ENCODE results near the gene MRPL42. TPM values are rescaled to one million over a fixed set of nuclear protein-coding genes. Genes with fewer than 3 reads are reported as not detected.
"Not testable (repeated sequence)": the region's sequence is repeated elsewhere in the genome, so short reads cannot be mapped to it uniquely, and the experiment has no call there.

MRPL42 gene
- polyA plus RNA-seq, 2 donors: 24.6 to 33.4 TPM

DNA sequence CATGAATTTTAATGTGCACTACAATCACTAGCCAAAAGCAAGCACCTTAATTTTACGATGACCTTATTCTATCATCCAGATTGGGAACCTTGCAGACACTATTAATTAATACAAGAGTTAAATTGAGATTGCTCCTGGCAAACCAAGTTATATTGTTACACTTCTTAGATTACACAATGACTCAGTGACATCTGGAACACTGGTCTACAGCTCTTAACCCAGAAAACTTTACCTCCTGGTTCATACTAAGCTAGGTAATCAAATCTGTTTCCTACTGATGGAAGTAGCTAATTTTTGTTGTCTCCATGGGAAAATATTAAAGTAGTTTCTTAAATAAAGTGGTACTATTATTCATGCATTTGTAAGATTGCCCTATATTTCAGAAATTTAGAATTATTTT lies 25.5 kb downstream of the MRPL42 start:
- WGBS, 2 donors: no CpG with 5 or more reads among the region's 1 CpG
- not testable (repeated sequence) for H3K4me3 ChIP-seq (ENCODE audit: low read depth in 1 of 2, low read length in 2 of 2); H3K36me3 ChIP-seq (ENCODE audit: control insufficient read depth in 2 of 2, insufficient read depth in 2 of 2, low read length in 1 of 2); H3K27ac ChIP-seq (ENCODE audit: low read depth in 2 of 2, low read length in 1 of 2); H3K4me1 ChIP-seq (ENCODE audit: control insufficient read depth in 2 of 2, insufficient read depth in 2 of 2, low read length in 1 of 2); H3K27me3 ChIP-seq (ENCODE audit: control insufficient read depth in 1 of 2, insufficient read depth in 2 of 2, low read length in 2 of 2); H3K9me3 ChIP-seq (ENCODE audit: control insufficient read depth in 2 of 2, insufficient read depth in 1 of 2, low read depth in 1 of 2, low read length in 1 of 2)

GRCh38 chr12:93494096-93494495 lies 26.8 kb downstream of the MRPL42 start:
- Histone ChIP-seq H3K9me3 (ENCODE audit: control insufficient read depth in 2 of 2, insufficient read depth in 1 of 2, low read depth in 1 of 2, low read length in 1 of 2) (no peaks in the 10 kb centered on the region), H3K27ac (ENCODE audit: low read depth in 2 of 2, low read length in 1 of 2) (no peak overlapping the region), H3K36me3 (ENCODE audit: control insufficient read depth in 2 of 2, insufficient read depth in 2 of 2, low read length in 1 of 2) (peaks cover 3% of the 10 kb centered on the region in 2 donors), H3K4me1 (ENCODE audit: control insufficient read depth in 2 of 2, insufficient read depth in 2 of 2, low read length in 1 of 2) (no peaks in the 10 kb centered on the region), H3K4me3 (ENCODE audit: low read depth in 1 of 2, low read length in 2 of 2) (no peak overlapping the region), H3K27me3 (ENCODE audit: control insufficient read depth in 1 of 2, insufficient read depth in 2 of 2, low read length in 2 of 2) (no peaks in the 10 kb centered on the region)
- 95 to 96% methylated on average over 3 of the region's 3 CpGs for WGBS, 2 donors

DNA sequence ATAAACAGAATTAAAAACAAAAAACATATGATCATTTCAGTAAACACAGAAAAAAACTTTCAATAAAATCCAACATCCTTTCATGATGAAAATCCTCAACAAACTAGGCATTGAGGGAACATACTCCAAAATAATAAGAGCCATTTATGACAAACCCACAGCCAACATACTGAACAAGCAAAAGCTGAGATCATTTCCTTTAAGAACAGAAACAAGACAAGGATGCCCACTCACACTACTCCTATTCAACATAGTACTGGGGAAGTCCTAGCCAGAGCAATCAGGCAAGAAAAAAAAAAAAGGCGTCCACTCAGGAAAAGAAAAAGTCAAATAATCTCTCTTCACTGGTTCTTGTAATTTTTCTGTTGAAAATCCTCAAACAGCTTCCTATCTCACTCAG lies 30.1 kb downstream of the MRPL42 start:
- H3K4me1 ChIP-seq (ENCODE audit: control insufficient read depth in 2 of 2, insufficient read depth in 2 of 2, low read length in 1 of 2): no peaks in the 10 kb centered on the region
- peaks cover 0 to 3% of the 10 kb centered on the region in 2 donors for H3K36me3 ChIP-seq (ENCODE audit: control insufficient read depth in 2 of 2, insufficient read depth in 2 of 2, low read length in 1 of 2)
- no peak overlapping the region for H3K27ac ChIP-seq (ENCODE audit: low read depth in 2 of 2, low read length in 1 of 2)
- no peaks in the 10 kb centered on the region for H3K9me3 ChIP-seq (ENCODE audit: control insufficient read depth in 2 of 2, insufficient read depth in 1 of 2, low read depth in 1 of 2, low read length in 1 of 2)
- 96 to 100% methylated on average over 1 of the region's 1 CpG for WGBS, 2 donors
- H3K4me3 ChIP-seq (ENCODE audit: low read depth in 1 of 2, low read length in 2 of 2): no peak overlapping the region
- H3K27me3 ChIP-seq (ENCODE audit: control insufficient read depth in 1 of 2, insufficient read depth in 2 of 2, low read length in 2 of 2): no peaks in the 10 kb centered on the region

- not testable (repeated sequence) for H3K4me3 ChIP-seq (ENCODE audit: low read depth in 1 of 2, low read length in 2 of 2); H3K27ac ChIP-seq (ENCODE audit: low read depth in 2 of 2, low read length in 1 of 2); H3K36me3 ChIP-seq (ENCODE audit: control insufficient read depth in 2 of 2, insufficient read depth in 2 of 2, low read length in 1 of 2); H3K9me3 ChIP-seq (ENCODE audit: control insufficient read depth in 2 of 2, insufficient read depth in 1 of 2, low read depth in 1 of 2, low read length in 1 of 2); H3K27me3 ChIP-seq (ENCODE audit: control insufficient read depth in 1 of 2, insufficient read depth in 2 of 2, low read length in 2 of 2); H3K4me1 ChIP-seq (ENCODE audit: control insufficient read depth in 2 of 2, insufficient read depth in 2 of 2, low read length in 1 of 2)
- no CpG with 5 or more reads among the region's 1 CpG for WGBS, 2 donors
Measured at GRCh38 chr12:93498813-93499212, 31.5 kb downstream of the MRPL42 start.

DNA sequence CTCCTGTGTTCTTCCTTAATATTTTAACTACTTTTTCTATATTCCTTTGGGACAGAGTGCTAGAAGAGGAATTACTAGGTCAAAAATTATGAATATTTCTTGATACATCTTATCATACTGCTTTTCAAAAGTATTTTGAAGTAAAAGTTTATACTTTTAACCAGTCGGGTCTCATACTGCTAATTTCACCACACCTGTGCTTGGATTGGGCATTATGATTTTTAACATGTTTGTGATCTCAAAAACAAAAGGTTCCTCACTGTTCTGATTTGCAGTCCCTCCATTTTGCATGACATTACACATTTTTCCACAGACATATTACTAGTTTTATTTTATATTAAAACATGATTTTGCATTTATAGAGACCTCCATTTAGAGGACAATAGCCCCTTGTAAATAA lies 32.9 kb downstream of the MRPL42 start:
- Histone ChIP-seq H3K27me3 (ENCODE audit: control insufficient read depth in 1 of 2, insufficient read depth in 2 of 2, low read length in 2 of 2) (no peaks in the 10 kb centered on the region), H3K4me3 (ENCODE audit: low read depth in 1 of 2, low read length in 2 of 2) (no peak overlapping the region), H3K36me3 (ENCODE audit: control insufficient read depth in 2 of 2, insufficient read depth in 2 of 2, low read length in 1 of 2) (no peaks in the 10 kb centered on the region), H3K9me3 (ENCODE audit: control insufficient read depth in 2 of 2, insufficient read depth in 1 of 2, low read depth in 1 of 2, low read length in 1 of 2) (no peaks in the 10 kb centered on the region), H3K4me1 (ENCODE audit: control insufficient read depth in 2 of 2, insufficient read depth in 2 of 2, low read length in 1 of 2) (no peaks in the 10 kb centered on the region), H3K27ac (ENCODE audit: low read depth in 2 of 2, low read length in 1 of 2) (no peak overlapping the region)
- 95 to 96% methylated on average over 1 of the region's 1 CpG for WGBS, 2 donors

DNA sequence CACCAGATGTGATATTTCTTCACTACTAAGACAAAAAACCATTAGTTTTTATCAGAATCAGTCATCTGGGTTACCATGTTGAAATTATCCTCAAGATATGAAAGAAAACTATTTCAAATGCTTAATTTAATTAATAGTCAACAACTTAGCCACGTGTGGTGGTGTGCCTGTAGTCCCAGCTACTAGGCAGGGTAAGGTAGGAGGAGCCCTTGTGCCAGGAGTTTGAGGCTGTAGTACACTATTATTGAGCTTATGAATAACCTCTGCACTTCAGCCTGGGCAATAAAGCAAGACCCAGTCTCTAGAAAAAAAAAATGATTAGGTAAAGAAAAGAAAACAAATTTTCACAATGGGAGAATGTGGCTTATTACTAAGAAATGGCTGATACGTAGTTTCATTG lies 33.4 kb downstream of the MRPL42 start:
- Histone ChIP-seq H3K27me3 (ENCODE audit: control insufficient read depth in 1 of 2, insufficient read depth in 2 of 2, low read length in 2 of 2) (no peaks in the 10 kb centered on the region), H3K4me1 (ENCODE audit: control insufficient read depth in 2 of 2, insufficient read depth in 2 of 2, low read length in 1 of 2) (no peaks in the 10 kb centered on the region), H3K9me3 (ENCODE audit: control insufficient read depth in 2 of 2, insufficient read depth in 1 of 2, low read depth in 1 of 2, low read length in 1 of 2) (no peaks in the 10 kb centered on the region), H3K36me3 (ENCODE audit: control insufficient read depth in 2 of 2, insufficient read depth in 2 of 2, low read length in 1 of 2) (no peaks in the 10 kb centered on the region), H3K27ac (ENCODE audit: low read depth in 2 of 2, low read length in 1 of 2) (no peak overlapping the region), H3K4me3 (ENCODE audit: low read depth in 1 of 2, low read length in 2 of 2) (no peak overlapping the region)
- 65 to 70% methylated on average over 2 of the region's 2 CpGs for WGBS, 2 donors

- Histone ChIP-seq H3K9me3 (ENCODE audit: control insufficient read depth in 2 of 2, insufficient read depth in 1 of 2, low read depth in 1 of 2, low read length in 1 of 2) (no peaks in the 10 kb centered on the region), H3K4me1 (ENCODE audit: control insufficient read depth in 2 of 2, insufficient read depth in 2 of 2, low read length in 1 of 2) (no peaks in the 10 kb centered on the region), H3K27me3 (ENCODE audit: control insufficient read depth in 1 of 2, insufficient read depth in 2 of 2, low read length in 2 of 2) (no peaks in the 10 kb centered on the region), H3K36me3 (ENCODE audit: control insufficient read depth in 2 of 2, insufficient read depth in 2 of 2, low read length in 1 of 2) (no peaks in the 10 kb centered on the region), H3K4me3 (ENCODE audit: low read depth in 1 of 2, low read length in 2 of 2) (no peak overlapping the region), H3K27ac (ENCODE audit: low read depth in 2 of 2, low read length in 1 of 2) (no peak overlapping the region)
- WGBS, 2 donors: 73 to 75% methylated on average over 11 of the region's 11 CpGs
Measured at GRCh38 chr12:93502802-93503623, 35.7 kb downstream of the MRPL42 start.

GRCh38 chr12:93507165-93507564 lies 39.9 kb downstream of the MRPL42 start:
- no peak overlapping the region for H3K4me3 ChIP-seq (ENCODE audit: low read depth in 1 of 2, low read length in 2 of 2)
- H3K4me1 ChIP-seq (ENCODE audit: control insufficient read depth in 2 of 2, insufficient read depth in 2 of 2, low read length in 1 of 2): no peaks in the 10 kb centered on the region
- no peak overlapping the region for H3K27ac ChIP-seq (ENCODE audit: low read depth in 2 of 2, low read length in 1 of 2)
- H3K36me3 ChIP-seq (ENCODE audit: control insufficient read depth in 2 of 2, insufficient read depth in 2 of 2, low read length in 1 of 2): no peaks in the 10 kb centered on the region
- no peaks in the 10 kb centered on the region for H3K27me3 ChIP-seq (ENCODE audit: control insufficient read depth in 1 of 2, insufficient read depth in 2 of 2, low read length in 2 of 2)
- no peaks in the 10 kb centered on the region for H3K9me3 ChIP-seq (ENCODE audit: control insufficient read depth in 2 of 2, insufficient read depth in 1 of 2, low read depth in 1 of 2, low read length in 1 of 2)

- H3K4me3 ChIP-seq (ENCODE audit: low read depth in 1 of 2, low read length in 2 of 2): no peak overlapping the region
- no peaks in the 10 kb centered on the region for H3K27me3 ChIP-seq (ENCODE audit: control insufficient read depth in 1 of 2, insufficient read depth in 2 of 2, low read length in 2 of 2)
- H3K9me3 ChIP-seq (ENCODE audit: control insufficient read depth in 2 of 2, insufficient read depth in 1 of 2, low read depth in 1 of 2, low read length in 1 of 2): no peaks in the 10 kb centered on the region
- H3K4me1 ChIP-seq (ENCODE audit: control insufficient read depth in 2 of 2, insufficient read depth in 2 of 2, low read length in 1 of 2): no peaks in the 10 kb centered on the region
- no peak overlapping the region for H3K27ac ChIP-seq (ENCODE audit: low read depth in 2 of 2, low read length in 1 of 2)
- no peaks in the 10 kb centered on the region for H3K36me3 ChIP-seq (ENCODE audit: control insufficient read depth in 2 of 2, insufficient read depth in 2 of 2, low read length in 1 of 2)
- 89 to 94% methylated on average over 1 of the region's 1 CpG for WGBS, 2 donors
Measured at GRCh38 chr12:93509506-93509905, 42.2 kb downstream of the MRPL42 start.

DNA sequence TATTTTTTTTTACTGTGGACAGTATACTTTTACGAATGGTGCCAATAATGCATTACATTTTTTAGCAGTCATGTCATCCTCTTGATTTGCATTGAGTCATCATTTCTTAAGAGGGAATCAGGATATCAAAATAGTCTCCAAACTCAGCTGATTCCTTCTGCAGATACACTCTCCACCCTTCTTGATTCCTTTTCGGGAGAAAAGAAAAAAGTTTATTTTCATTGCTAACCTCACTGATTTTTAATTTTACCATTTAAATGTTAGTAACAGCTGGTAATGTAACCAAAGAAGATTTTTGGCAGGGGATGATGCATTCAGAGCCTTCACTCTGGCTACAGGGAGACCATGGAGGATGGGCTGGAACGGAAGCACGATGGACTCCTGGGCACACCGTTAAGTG lies 47.5 kb downstream of the MRPL42 start:
- Histone ChIP-seq H3K36me3 (ENCODE audit: control insufficient read depth in 2 of 2, insufficient read depth in 2 of 2, low read length in 1 of 2) (no peaks in the 10 kb centered on the region), H3K4me1 (ENCODE audit: control insufficient read depth in 2 of 2, insufficient read depth in 2 of 2, low read length in 1 of 2) (no peaks in the 10 kb centered on the region), H3K4me3 (ENCODE audit: low read depth in 1 of 2, low read length in 2 of 2) (no peak overlapping the region), H3K9me3 (ENCODE audit: control insufficient read depth in 2 of 2, insufficient read depth in 1 of 2, low read depth in 1 of 2, low read length in 1 of 2) (no peaks in the 10 kb centered on the region), H3K27ac (ENCODE audit: low read depth in 2 of 2, low read length in 1 of 2) (no peak overlapping the region), H3K27me3 (ENCODE audit: control insufficient read depth in 1 of 2, insufficient read depth in 2 of 2, low read length in 2 of 2) (no peaks in the 10 kb centered on the region)
- 74 to 75% methylated on average over 5 of the region's 5 CpGs for WGBS, 2 donors

Data from esophagus (tissue), 2 donors.